Activated CD8-positive, alpha-beta T cell treated with anti-CD3 and anti-CD28 coated beads for 36 hours (primary cell): ENCODE results near the gene SFMBT1. TPM values are rescaled to one million over a fixed set of nuclear protein-coding genes. Genes with fewer than 3 reads are reported as not detected.
A peak's percentile ranks its signal among the peaks of the same experiment; 100 is the strongest.

Experiments used
- ATAC-seq: fragments of 200-7000 bp; cut with Tn5 transposase; one replicate; pipeline ENCODE4 v1.10.0; 2021; ENCODE audit warnings: mild to moderate bottlenecking, moderate library complexity
- CTCF ChIA-PET: fragments of 350-600 bp; sonication (Branson Sonifier 250); formaldehyde crosslinking; loops from one replicate; lab custom pipeline; 2021; ENCODE audit warnings: antibody characterized with exemption; lab: Charles Lee
- POLR2A ChIA-PET: fragments of 350-600 bp; sonication (Branson Sonifier 250); formaldehyde crosslinking; loops from one replicate; lab custom pipeline; 2021; ENCODE audit warnings: antibody characterized with exemption; lab: Charles Lee
- DNase-seq: peaks from one replicate; pipeline ENCODE4 v3.0.0-alpha.2; 2020
- H3K27ac Mint-ChIP-seq: one replicate; pipeline ENCODE4 v1.8.0; 2021; ENCODE audit warnings: mild to moderate bottlenecking, mixed read lengths
- H3K27me3 Mint-ChIP-seq: one replicate; pipeline ENCODE4 v1.8.0; 2021; ENCODE audit warnings: mixed read lengths
- H3K36me3 Mint-ChIP-seq: one replicate; pipeline ENCODE4 v1.8.0; 2021; ENCODE audit warnings: low read depth, mixed read lengths
- H3K4me1 Mint-ChIP-seq: one replicate; pipeline ENCODE4 v1.8.0; 2021; ENCODE audit warnings: low read depth, mixed read lengths
- H3K4me3 Mint-ChIP-seq: one replicate; pipeline ENCODE4 v1.8.0; 2021; ENCODE audit warnings: mild to moderate bottlenecking, moderate library complexity, mixed read lengths
- H3K9me3 Mint-ChIP-seq: one replicate; pipeline ENCODE4 v1.8.0; 2021; ENCODE audit warnings: mixed read lengths
- CTCF ChIP-seq: fragments of 200-600 bp; IDR thresholded peaks from one replicate; pipeline ENCODE4 v1.8.0; 2022; ENCODE audit warnings: antibody characterized with exemption, mild to moderate bottlenecking
- intact Hi-C: fragments of 100-400 bp; cut with micrococcal nuclease; formaldehyde crosslinking; loops from one replicate; pipeline ENCODE4 v1.10.0; 2022
- total RNA-seq, 2 experiments: library from RNA; stranded (reverse); gene quantifications; one replicate each; pipeline ENCODE4 v1.2.3, GENCODE V29; 2021

Gene SFMBT1
- total RNA-seq, 2 experiments from 2014 or later, result 17.8 to 20.1 TPM

GRCh38 chr3:52910823-52911222, 135.1 kb downstream of the SFMBT1 start:
- Mint-ChIP-seq H3K4me1 (peaks cover 3% of the 10 kb centered on the region), H3K36me3 (peaks cover 17% of the 10 kb centered on the region), H3K4me3 (no peak overlapping the region), H3K27me3 (no peaks in the 10 kb centered on the region), H3K27ac (no peak overlapping the region), H3K9me3 (no peaks in the 10 kb centered on the region)
- intact Hi-C loops, result no loop called here
- CTCF ChIA-PET, result interaction anchor here (1.0 kb wide), 1 partner anchor 26 kb away, joined by 3 read pairs; no protein-coding TSS in a partner anchor
- DNase-seq (no peak), ATAC-seq (no peak)
- no peak for TF ChIP-seq CTCF
- POLR2A ChIA-PET, result no interaction called here

- POLR2A ChIA-PET, result no interaction called here
- H3K36me3 Mint-ChIP-seq, result peaks cover 14% of the 10 kb centered on the region
- intact Hi-C loops, result no loop called here
- H3K9me3 Mint-ChIP-seq, result no peaks in the 10 kb centered on the region
- DNase-seq (no peak), ATAC-seq (no peak)
- no peaks in the 10 kb centered on the region for H3K27me3 Mint-ChIP-seq
- H3K27ac Mint-ChIP-seq, result no peak overlapping the region
- H3K4me3 Mint-ChIP-seq, result no peak overlapping the region
- H3K4me1 Mint-ChIP-seq, result peaks cover 3% of the 10 kb centered on the region
- CTCF ChIA-PET, result interaction anchor here (1.1 to 1.9 kb wide), 5 partner anchors 28 to 164 kb away, joined by 3 to 5 read pairs (median 3); no protein-coding TSS in a partner anchor
- no peak for TF ChIP-seq CTCF
Observed at GRCh38 chr3:52907497-52907896, 138.4 kb downstream of the SFMBT1 start.

- Mint-ChIP-seq H3K27me3 (no peaks in the 10 kb centered on the region), H3K36me3 (peaks cover 9% of the 10 kb centered on the region), H3K9me3 (no peaks in the 10 kb centered on the region), H3K27ac (peak overlapping the region; percentile 41), H3K4me3 (no peak overlapping the region), H3K4me1 (no peaks in the 10 kb centered on the region)
- ATAC-seq, result no peak
- no peak for DNase-seq
- intact Hi-C loops, result no loop called here
- ChIA-PET CTCF (interaction anchor here (0.8 to 1.3 kb wide), 2 partner anchors 153 to 167 kb away, joined by 3 read pairs; no protein-coding TSS in a partner anchor), POLR2A (no interaction called here)
- TF ChIP-seq CTCF, result no peak
Observed at GRCh38 chr3:52904552-52904951, 141.3 kb downstream of the SFMBT1 start.

- no peaks in the 10 kb centered on the region for H3K27me3 Mint-ChIP-seq
- no peaks in the 10 kb centered on the region for H3K4me1 Mint-ChIP-seq
- ATAC-seq, result no peak
- H3K27ac Mint-ChIP-seq, result no peak overlapping the region
- ChIA-PET CTCF (interaction anchor here (0.8 kb wide), 1 partner anchor 154 kb away, joined by 3 read pairs; no protein-coding TSS in a partner anchor), POLR2A (no interaction called here)
- no peak overlapping the region for H3K4me3 Mint-ChIP-seq
- TF ChIP-seq CTCF, result no peak
- no peaks in the 10 kb centered on the region for H3K9me3 Mint-ChIP-seq
- peaks cover 9% of the 10 kb centered on the region for H3K36me3 Mint-ChIP-seq
- DNase-seq, result no peak
- intact Hi-C loops, result no loop called here
Observed at GRCh38 chr3:52904000-52904399, 141.9 kb downstream of the SFMBT1 start.
